SK-N-SH (cell line): ENCODE results near the gene PROC. TPM values are rescaled to one million over a fixed set of nuclear protein-coding genes. Genes with fewer than 3 reads are reported as not detected.

ENCODE experiments used
- CTCF ChIA-PET: fragments of 300-600, 350-600 bp; formaldehyde crosslinking; extraction: SDS; loops from one replicate; lab custom pipeline; 2021; lab: Yijun Ruan, JAX
- POLR2A ChIA-PET: fragments of 350-600 bp; sonication (Branson Sonifier 250); formaldehyde crosslinking; extraction: SDS; loops from one replicate; lab custom pipeline; 2020; ENCODE audit warnings: antibody characterized with exemption, inconsistent platforms; lab: Yijun Ruan, JAX
- DNase-seq: peaks from one replicate; pipeline ENCODE4 v3.0.0; 2012
- H2AFZ ChIP-seq: fragments of 200-600 bp; sonication (generic); 2 replicates; pipeline ENCODE4 v1.8.1; 2016; ENCODE audit warnings: antibody characterized with exemption, mild to moderate bottlenecking, low read depth
- H3F3A ChIP-seq: fragments of 200-600 bp; sonication (generic); replicated peaks from 2 replicates; pipeline ENCODE3; 2016; ENCODE audit warnings: antibody characterized with exemption, mild to moderate bottlenecking; ENCODE audit not compliant: insufficient read depth
- H3K27ac ChIP-seq, 2 experiments: fragments of 200-500 bp in 1 of 2; fragments of 200-600 bp in 1 of 2; sonication (Bioruptor generic) in 1 of 2; sonication (generic), shearing (Covaris generic) in 1 of 2; 2 replicates each; pipeline versions ENCODE4 v1.5.1 to v1.6.1; 2014 to 2016; ENCODE audit warnings: low read depth in 2 of 2, inconsistent platforms in 1 of 2, low read length in 1 of 2, mild to moderate bottlenecking in 1 of 2, mixed read lengths in 1 of 2
- H3K27me3 ChIP-seq: fragments of 200-600 bp; sonication (generic), shearing (Covaris generic); 2 replicates; pipeline ENCODE4 v1.6.1; 2016; ENCODE audit warnings: mixed run types; ENCODE audit not compliant: insufficient read depth
- H3K36me3 ChIP-seq, 2 experiments: fragments of 200-500 bp in 1 of 2; fragments of 200-600 bp in 1 of 2; sonication (Bioruptor generic) in 1 of 2; sonication (generic) in 1 of 2; replicated peaks in 1 of 2; 2 replicates each; pipeline versions ENCODE3 to v1.5.1; 2014 to 2016; ENCODE audit warnings: low read length in 1 of 2, mild to moderate bottlenecking in 1 of 2; ENCODE audit not compliant: insufficient read depth in 2 of 2, control insufficient read depth in 1 of 2
- H3K4me1 ChIP-seq, 2 experiments: fragments of 200-500 bp in 1 of 2; fragments of 200-600 bp in 1 of 2; sonication (Bioruptor generic) in 1 of 2; sonication (generic), shearing (Covaris generic) in 1 of 2; 2 replicates each; pipeline versions ENCODE4 v1.5.1 to v1.6.1; 2014 to 2016; ENCODE audit warnings: low read depth in 1 of 2, low read length in 1 of 2, mixed run types in 1 of 2; ENCODE audit not compliant: insufficient read depth in 2 of 2, control insufficient read depth in 1 of 2
- H3K4me2 ChIP-seq: fragments of 200-600 bp; sonication (generic), shearing (Covaris generic); 2 replicates; pipeline ENCODE4 v1.6.1; 2017; ENCODE audit warnings: mixed run types
- H3K4me3 ChIP-seq, 2 experiments: fragments of 200-500 bp in 1 of 2; fragments of 200-600 bp in 1 of 2; sonication (Bioruptor generic) in 1 of 2; sonication (generic), shearing (Covaris generic) in 1 of 2; 2 replicates each; pipeline versions ENCODE4 v1.5.1 to v1.8.1; 2014 to 2016; ENCODE audit warnings: low read depth in 2 of 2, inconsistent platforms in 1 of 2, low read length in 1 of 2, mild to moderate bottlenecking in 1 of 2, mixed read lengths in 1 of 2, moderate library complexity in 1 of 2
- H3K79me2 ChIP-seq: fragments of 200-600 bp; sonication (generic); 2 replicates; pipeline ENCODE4 v1.8.1; 2017; ENCODE audit warnings: mild to moderate bottlenecking; ENCODE audit not compliant: insufficient read depth
- H3K9ac ChIP-seq: fragments of 200-600 bp; sonication (generic); 2 replicates; pipeline ENCODE4 v1.6.1; 2017; ENCODE audit warnings: mixed run types
- H3K9me2 ChIP-seq: fragments of 200-600 bp; sonication (generic); 2 replicates; pipeline ENCODE4 v1.6.1; 2017; ENCODE audit warnings: mixed run types
- H3K9me3 ChIP-seq: fragments of 200-600 bp; sonication (generic); 2 replicates; pipeline ENCODE4 v1.6.1; 2017; ENCODE audit warnings: mixed run types, mild to moderate bottlenecking, moderate library complexity
- H4K20me1 ChIP-seq: fragments of 200-600 bp; sonication (generic); 2 replicates; pipeline ENCODE4 v1.6.1; 2017; ENCODE audit warnings: mild to moderate bottlenecking, mixed run types; ENCODE audit not compliant: insufficient read depth
- FOSL2 ChIP-seq: IDR thresholded peaks from 2 replicates; pipeline ENCODE4 v1.4.0; 2012; ENCODE audit warnings: low read depth, mild to moderate bottlenecking, moderate library complexity, borderline replicate concordance
- PBX3 ChIP-seq: IDR thresholded peaks from 2 replicates; pipeline ENCODE4; 2012
- RCOR1 ChIP-seq: fragments of 150-350 bp; IDR thresholded peaks from 2 replicates; pipeline ENCODE4 v1.6.1; 2017; ENCODE audit warnings: antibody characterized with exemption, low read length
- REST ChIP-seq: IDR thresholded peaks from 2 replicates; pipeline ENCODE4 v1.6.1; 2012; ENCODE audit warnings: mild to moderate bottlenecking, low read depth, low read length, moderate library complexity
- whole genome bisulfite sequencing: methylation state at CpG from one replicate; pipeline ENCODE4 v1.1.6; 2017; ENCODE audit warnings: low lambda C conversion rate; 5-methylcytosine and 5-hydroxymethylcytosine counted together
- polyA plus RNA-seq, 3 experiments: library from polyadenylated mRNA; depleted of rRNA; stranded (reverse); fragments of >200 nt; gene quantifications; 2 replicates each; pipeline ENCODE4 v1.2.3, GENCODE V29; 2012

PROC gene
- polyA plus RNA-seq, 1 of the 3 experiments (the other 2 are of a cell fraction) = 0.10 TPM

- DNase-seq = no peak
These were observed 8.5 kb downstream of the PROC start for GRCh38 chr2:127426501-127427354.

More at GRCh38 chr2:127426501-127427354, 8.5 kb downstream of the PROC start:
- POLR2A ChIA-PET = no interaction called here
- Histone ChIP-seq H4K20me1 (no peaks in the 10 kb centered on the region), H3K4me2 (no peak overlapping the region), H2AFZ (no peak overlapping the region), H3K9me2 (no peaks in the 10 kb centered on the region), H3K9ac (no peak overlapping the region), H3K27me3 (no peaks in the 10 kb centered on the region), H3K36me3 (no peaks in the 10 kb centered on the region), H3K4me3 (no peak overlapping the region), H3K79me2 (no peaks in the 10 kb centered on the region), H3K9me3 (no peaks in the 10 kb centered on the region), H3K27ac (no peak overlapping the region), H3F3A (peaks cover 6% of the 10 kb centered on the region), H3K4me1 (peaks cover 0 to 6% of the 10 kb centered on the region in 2 experiments; a peak in 1 of 4 replicates)
- CTCF ChIA-PET = interaction anchor here (1.1 to 1.9 kb wide), 3 partner anchors 10 to 102 kb away, joined by 5 to 6 read pairs (median 5); no protein-coding TSS in a partner anchor
- 83% methylated on average over 5 of the region's 10 CpGs for WGBS
- TF ChIP-seq FOSL2 (no peak), RCOR1 (no peak), REST (no peak), PBX3 (no peak)
